Stimulated activated CD8-positive, alpha-beta memory T cell treated with anti-CD3 and anti-CD28 coated beads, Interleukin-12 subunit alpha, Interleukin-12 subunit beta, amount 100 ng/mL, for 4 hours (primary cell): ENCODE data around the gene SEC14L5.
"Not testable (repeated sequence)": the region's sequence is repeated elsewhere in the genome, so short reads cannot be mapped to it uniquely, and the experiment has no call there.

Experiments used
- DNase-seq: peaks from one replicate; pipeline ENCODE4 v3.0.0-alpha.2; 2020; ENCODE audit warnings: low read depth

SEC14L5 gene

DNA sequence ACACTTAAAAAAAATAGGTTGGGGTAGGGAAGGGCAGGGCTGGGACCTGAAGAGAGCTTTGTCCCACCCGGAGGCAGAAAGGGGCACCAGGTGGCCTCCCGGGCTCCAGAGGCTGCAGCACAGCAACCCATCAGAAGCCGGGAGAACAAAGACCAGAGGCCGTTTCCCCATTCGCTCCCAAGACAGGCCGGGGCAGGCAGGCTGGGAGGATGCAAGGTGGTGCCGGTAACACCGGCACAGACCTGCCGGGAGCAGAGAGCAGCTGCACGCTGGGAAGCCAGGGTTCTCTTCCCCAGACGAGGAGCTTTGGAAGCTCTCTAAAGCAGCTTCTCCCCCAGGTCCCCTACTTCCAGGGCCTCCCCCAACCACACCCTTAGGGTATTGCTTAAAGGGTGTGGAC lies 26.7 kb upstream of the SEC14L5 start:
- no peak for DNase-seq

DNA sequence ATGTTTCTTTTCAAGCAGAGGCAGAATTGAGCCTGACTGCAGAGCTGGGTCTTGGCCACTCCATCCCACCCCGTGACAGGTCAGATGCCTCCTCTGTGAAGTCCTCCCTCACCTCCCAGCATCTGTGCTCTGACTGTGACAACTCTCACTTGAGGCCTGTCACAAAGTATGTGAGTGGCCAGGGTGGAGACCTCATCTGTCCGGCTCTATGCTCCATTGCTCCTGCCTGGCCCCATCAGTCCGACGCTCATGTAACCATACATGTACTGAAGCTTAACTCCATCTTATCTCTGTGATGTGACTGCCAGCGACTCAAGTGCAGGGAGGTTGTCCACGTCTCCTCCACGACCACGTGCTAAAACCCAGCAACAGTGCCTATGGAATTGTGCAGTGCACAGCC lies 24.7 kb upstream of the SEC14L5 start:
- DNase-seq = no peak

DNA sequence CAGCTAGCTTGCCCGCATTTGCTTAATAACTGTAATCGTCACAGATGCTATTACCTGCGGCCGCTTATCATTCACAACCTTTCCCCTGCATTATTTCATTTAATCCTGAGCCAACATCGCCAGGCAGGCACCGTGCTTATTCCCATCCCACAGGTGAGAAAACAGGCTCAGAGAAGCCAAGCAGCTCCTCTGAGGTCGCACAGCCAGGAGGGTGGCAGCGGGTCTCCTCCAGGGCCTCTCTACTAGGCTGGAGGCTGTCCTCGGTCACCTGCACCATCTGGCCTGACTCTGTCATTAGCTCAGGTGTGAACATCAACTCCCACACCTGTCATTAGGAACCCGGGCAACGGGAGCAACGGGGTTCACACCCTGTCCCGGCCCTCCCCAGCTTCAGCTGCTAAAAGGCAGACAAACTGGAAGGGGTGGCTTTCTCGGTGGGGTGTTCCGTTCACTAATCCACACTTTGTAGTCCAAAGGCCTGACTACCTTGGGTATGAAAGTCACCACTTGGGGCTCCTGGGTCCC lies 24.2 kb upstream of the SEC14L5 start:
- DNase-seq = no peak

- no peak for DNase-seq
These were observed 23.5 kb upstream of the SEC14L5 start for GRCh38 chr16:4934591-4934990.

- DNase-seq = no peak
These were observed 22.8 kb upstream of the SEC14L5 start for GRCh38 chr16:4935241-4935855.

GRCh38 chr16:4936181-4936990 lies 21.7 kb upstream of the SEC14L5 start:
- DNase-seq = no peak

- no peak for DNase-seq
These were observed 20.9 kb upstream of the SEC14L5 start, which contains the start of gene PPL for GRCh38 chr16:4936991-4937781. TSS of gene PPL (minus strand) at chr16:4937148. CDS start at chr16:4937045, 103 bp downstream.

GRCh38 chr16:4937782-4938682 lies 20.1 kb upstream of the SEC14L5 start:
- no peak for DNase-seq

DNA sequence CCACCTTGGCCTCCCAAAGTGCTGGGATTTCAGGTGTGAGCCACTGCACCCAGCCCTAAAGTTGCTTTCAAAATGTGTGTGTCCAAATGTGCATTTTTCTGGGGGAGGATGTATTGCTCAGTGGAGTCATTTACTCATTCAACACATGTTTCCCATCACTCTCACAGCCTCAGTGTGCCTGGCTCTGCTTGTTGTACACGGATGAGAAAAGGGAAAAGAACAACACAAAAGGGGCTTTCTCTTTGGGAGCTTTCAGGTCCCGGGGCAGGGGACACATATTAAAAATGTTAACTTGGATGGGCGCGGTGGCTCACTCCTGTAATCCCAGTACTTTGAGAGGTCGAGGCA lies 19.5 kb upstream of the SEC14L5 start:
- DNase-seq = no peak

DNA sequence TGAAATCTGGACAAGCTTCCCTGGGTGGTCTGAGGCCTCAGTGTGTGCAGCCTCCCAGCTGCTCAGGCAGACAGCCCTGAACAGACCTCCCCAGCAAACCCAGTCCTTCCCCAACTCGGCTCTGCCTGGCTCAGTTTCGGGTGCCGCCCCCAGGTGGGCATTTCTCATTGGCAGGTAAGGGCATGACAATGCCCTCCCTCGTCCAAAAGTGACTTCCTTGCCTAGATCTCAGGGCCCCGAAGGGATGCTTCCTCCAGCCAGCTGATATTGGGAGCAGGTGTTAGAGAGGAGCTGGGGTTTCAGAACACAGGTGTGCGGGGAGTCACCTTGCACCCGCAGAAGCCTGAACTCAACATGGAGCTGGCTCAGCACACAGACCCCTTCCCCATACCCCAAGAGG lies 17.4 kb upstream of the SEC14L5 start:
- no peak for DNase-seq

GRCh38 chr16:4942481-4942880 lies 15.6 kb upstream of the SEC14L5 start:
- no peak for DNase-seq

DNA sequence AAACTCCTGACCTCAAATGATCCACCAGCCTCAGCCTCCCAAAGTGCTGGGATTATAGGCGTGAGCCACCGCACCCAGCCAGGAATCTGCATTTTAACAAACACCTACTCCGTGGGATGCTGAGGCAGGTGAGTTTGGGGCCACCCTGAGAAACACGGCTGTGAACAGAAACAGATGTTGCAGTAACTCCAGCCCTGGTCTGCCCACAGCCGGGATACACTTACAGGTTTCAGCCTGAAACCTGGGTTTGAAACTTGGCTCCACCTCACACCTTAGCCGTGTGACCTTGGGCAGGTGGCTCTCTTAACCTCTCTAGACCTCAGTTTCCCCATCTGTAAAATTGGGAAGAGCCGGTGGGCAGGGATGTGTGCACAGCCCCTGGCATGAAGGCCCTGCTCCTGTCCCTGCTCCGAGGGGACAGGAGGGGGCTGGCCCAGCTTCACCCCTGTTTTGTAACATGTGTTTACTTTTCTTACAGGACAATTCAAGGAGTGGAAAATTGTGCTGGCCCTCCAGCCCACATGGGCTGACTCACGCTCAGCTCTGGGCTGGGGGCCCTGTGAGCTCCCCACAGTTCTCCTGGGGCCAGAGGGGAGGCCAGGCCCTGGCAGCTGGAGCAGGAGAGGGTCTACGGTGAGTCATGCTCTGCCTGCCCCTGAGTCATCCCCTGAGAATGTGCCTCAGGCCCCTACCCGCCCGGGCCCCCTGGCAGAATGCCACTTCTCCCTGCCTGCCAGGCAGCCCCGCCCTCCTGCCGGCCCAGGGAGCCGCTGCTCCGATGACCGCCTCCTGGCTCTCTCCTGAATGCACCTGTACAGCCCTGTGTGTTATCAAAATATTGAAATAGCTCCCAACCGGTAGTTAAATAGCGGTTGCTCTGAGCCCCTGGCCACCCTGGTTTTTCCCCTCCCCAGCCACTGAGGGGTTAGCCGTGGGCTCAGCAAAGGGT lies 13.5 kb upstream of the SEC14L5 start:
- DNase-seq = no peak

DNA sequence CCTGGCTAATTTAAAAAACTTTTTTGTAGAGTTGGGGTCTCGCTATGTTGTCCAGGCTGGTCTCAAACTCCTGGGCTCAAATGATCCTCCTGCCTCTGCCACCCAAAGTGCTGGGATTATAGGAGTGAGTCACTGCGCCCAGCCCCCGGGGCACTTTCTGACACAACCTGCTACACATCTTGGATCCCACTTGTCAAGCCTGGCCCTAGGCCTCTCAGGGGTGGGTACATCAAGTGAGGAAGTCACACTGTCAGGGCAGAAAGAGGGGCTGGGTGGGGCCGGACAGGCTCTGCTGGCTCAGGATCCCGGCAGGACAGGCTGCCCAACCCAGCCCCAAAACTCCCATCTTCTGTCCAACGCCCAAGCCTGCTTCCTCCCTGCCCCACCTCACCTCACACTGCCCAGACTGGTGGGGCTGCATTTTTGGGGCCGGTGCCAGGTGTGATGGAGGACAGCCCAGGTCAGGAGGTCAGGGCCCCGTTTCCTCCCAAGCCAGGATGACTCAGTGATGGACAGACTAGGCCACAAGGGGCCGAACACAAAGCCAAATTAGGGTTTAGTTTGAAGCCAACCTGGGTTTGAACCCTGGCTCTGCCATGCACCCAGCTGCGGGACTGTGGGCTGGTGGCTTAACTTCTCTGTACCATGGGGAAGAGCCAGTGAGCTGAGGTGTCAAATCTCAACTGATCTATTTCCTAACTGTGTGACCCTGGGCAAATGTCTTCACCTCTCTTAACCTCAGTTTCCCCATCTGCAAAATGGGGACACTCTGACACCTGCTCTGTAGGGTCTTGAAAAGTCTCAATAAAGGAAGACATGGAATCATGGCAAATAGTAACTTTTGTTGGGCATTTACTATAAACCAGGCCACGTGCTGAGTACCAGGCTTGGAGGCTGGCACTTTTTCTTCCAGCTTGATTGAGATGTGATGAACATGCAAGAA lies 12.3 kb upstream of the SEC14L5 start:
- DNase-seq = no peak

- no peak for DNase-seq
These were observed 11.2 kb upstream of the SEC14L5 start for GRCh38 chr16:4946917-4947316.

- no peak for DNase-seq
These were observed 10.2 kb upstream of the SEC14L5 start for GRCh38 chr16:4947722-4948503.

DNA sequence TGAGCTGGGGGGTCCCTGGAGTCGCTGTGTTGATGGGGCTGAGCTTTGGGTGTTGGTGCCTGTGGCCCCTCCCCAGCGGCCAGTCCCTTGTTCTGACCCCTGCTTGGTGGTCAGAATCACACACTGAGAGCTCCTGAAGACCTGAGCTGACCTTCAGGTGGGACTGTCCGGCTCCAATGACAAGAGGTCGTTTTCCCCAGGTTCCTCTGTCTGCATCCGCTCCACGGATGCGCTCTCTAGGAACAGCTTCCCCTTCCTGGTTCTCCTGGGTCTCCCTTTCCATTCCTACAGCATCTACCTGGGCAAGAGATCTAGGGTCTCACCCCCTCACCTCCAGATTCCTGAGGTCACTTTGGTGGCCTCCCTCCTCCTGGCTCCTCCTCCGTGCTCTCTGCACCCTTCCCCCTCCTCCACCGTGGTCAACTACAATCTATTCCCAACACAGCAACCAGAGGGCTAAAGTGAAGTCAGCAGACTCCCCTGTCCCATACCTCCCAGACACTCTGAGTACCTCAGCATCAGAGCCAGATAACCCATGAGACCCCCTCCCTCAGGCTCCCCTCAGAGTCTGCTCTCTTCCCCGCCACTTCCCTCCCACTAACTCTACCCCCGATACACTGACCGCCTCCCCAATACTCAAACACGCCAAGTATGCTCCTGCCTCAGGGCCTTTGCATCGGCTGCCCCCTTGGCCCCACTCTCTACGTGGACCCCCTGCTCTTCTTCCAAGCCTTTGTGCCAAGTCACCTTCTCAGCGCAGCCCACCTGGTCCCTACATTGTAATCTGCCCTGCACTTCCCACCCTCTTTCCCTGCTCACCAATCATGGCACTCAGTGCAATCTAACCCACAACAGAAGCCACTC lies 9.0 kb upstream of the SEC14L5 start:
- no peak for DNase-seq

- no peak for DNase-seq
These were observed 8.1 kb upstream of the SEC14L5 start for GRCh38 chr16:4949986-4950385.

GRCh38 chr16:4951583-4951982 lies 6.5 kb upstream of the SEC14L5 start:
- not testable (repeated sequence) for DNase-seq
